Measurements from ENCODE around the gene RAET1G.

Gene RAET1G

DNA sequence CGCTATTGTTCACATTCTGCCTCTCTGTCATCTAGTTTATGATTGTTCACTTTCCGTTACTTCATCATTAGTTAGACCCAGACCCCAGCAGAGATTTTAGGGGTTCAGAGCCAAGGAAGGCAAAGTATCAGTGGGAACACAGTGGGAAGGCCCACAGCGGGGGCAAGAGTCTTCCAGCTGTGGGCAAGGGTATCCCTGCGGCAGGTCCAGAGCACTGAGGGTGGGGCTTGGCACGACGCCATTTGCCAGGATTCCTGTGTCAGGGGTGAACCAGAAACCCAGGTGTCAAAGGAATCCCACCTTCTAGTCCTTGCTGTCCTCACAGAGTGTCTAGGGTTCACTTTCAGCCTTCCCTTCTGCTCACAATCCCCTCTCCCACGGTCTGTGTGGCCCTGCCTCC, 38.3 kb downstream of the RAET1G start:
- no peak overlapping the region for H3K4me3 ChIP-seq (ENCODE audit: low read length)
- no peaks in the 10 kb centered on the region for H3K9me3 ChIP-seq (replicated peaks; ENCODE audit: low read length)
- H3K4me2 ChIP-seq (ENCODE audit: low read length), result no peak overlapping the region
- H3K9ac ChIP-seq (ENCODE audit: low read depth, low read length), result no peak overlapping the region
- peaks cover 21% of the 10 kb centered on the region for H3K4me1 ChIP-seq (ENCODE audit: control insufficient read depth, insufficient read depth, low read length)
- H3K27me3 ChIP-seq (ENCODE audit: control insufficient read depth, insufficient read depth, low read length), result no peaks in the 10 kb centered on the region
- H3K36me3 ChIP-seq (ENCODE audit: insufficient read depth, low read length), result no peaks in the 10 kb centered on the region

DNA sequence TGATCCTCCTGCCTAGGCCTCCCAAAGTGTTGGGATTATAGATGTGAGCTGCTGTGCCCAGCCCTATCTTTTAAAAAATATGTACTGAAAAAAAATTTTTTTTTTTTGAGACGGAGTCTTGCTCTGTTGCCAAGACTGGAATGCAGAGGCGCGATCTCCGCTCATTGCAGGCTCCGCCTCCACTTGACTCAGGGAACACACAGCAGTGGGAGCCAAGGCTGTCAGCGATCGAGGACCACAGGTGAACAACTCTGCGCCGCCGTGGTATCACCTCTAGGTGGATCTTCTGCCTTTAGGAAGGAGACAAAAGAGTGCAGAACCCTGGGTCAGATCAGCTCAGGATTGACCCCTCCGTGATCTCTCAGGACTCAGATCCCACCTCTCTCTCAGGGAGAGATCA, 38.7 kb downstream of the RAET1G start:
- Histone ChIP-seq H3K9me3 (replicated peaks; ENCODE audit: low read length) (no peaks in the 10 kb centered on the region), H3K4me1 (ENCODE audit: control insufficient read depth, insufficient read depth, low read length) (peaks cover 21% of the 10 kb centered on the region), H3K36me3 (ENCODE audit: insufficient read depth, low read length) (no peaks in the 10 kb centered on the region), H3K4me2 (ENCODE audit: low read length) (no peak overlapping the region), H3K4me3 (ENCODE audit: low read length) (no peak overlapping the region), H3K9ac (ENCODE audit: low read depth, low read length) (no peak overlapping the region), H3K27me3 (ENCODE audit: control insufficient read depth, insufficient read depth, low read length) (no peaks in the 10 kb centered on the region)

DNA sequence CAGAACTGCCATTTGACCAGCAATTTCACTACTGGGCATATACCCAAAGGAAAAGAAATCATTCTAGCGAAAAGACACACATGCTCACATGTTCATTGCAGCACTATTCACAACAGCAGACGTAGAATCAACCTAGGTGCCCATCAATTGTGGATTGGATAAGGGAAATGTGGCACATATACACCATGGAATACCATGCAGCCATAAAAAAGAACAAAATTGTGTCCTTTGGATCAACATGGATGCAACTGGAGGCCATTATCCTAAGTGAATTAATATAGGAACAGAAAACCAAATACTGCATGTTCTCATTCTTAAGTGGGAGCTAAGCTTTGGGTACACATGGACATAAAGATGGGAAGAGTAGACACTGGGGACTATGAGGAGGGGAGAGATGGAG, 41.1 kb downstream of the RAET1G start:
- H3K9me3 ChIP-seq (replicated peaks; ENCODE audit: low read length), result no peaks in the 10 kb centered on the region
- H3K4me3 ChIP-seq (ENCODE audit: low read length), result no peak overlapping the region
- H3K27me3 ChIP-seq (ENCODE audit: control insufficient read depth, insufficient read depth, low read length), result peaks cover 3% of the 10 kb centered on the region
- H3K4me2 ChIP-seq (ENCODE audit: low read length), result no peak overlapping the region
- no peak overlapping the region for H3K9ac ChIP-seq (ENCODE audit: low read depth, low read length)
- H3K36me3 ChIP-seq (ENCODE audit: insufficient read depth, low read length), result no peaks in the 10 kb centered on the region
- peaks cover under 1% of the 10 kb centered on the region for H3K4me1 ChIP-seq (ENCODE audit: control insufficient read depth, insufficient read depth, low read length)

DNA sequence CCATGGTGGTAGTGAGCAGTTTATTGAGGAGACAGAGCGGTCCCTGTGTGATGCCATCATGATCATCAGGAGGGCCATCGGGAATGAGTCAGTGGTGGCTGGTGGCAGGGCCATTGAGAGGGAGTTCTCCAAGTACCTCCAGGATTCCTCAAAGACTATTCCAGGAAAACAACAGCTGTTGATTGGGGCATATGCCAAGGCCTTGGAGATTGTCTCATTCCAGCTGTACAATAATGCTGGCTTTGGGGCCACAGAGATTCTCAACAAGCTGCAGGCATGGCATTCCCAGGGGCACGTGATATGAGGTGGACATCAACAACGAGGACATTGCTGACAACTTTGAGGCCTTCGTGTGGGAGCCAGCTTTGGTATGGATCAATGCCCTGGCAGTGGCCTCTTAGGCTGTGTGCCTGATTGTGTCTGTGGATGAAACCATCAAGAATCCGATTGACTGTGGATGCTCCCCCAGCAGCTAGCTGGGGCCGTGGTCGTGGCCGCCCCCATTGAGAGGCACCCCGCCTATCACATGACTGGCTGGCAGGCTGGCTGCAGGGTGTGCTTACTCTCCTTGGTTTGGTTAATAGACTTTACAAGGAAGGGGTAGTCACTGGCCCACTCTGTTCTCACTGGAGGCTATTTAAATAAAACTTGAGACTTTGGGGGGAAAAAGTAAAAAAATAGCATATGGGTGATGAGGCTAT, 41.7 kb downstream of the RAET1G start:
- Histone ChIP-seq H3K4me1 (ENCODE audit: control insufficient read depth, insufficient read depth, low read length) (no peaks in the 10 kb centered on the region), H3K4me3 (ENCODE audit: low read length) (no peak overlapping the region), H3K36me3 (ENCODE audit: insufficient read depth, low read length) (no peaks in the 10 kb centered on the region), H3K9ac (ENCODE audit: low read depth, low read length) (no peak overlapping the region), H3K4me2 (ENCODE audit: low read length) (no peak overlapping the region), H3K27me3 (ENCODE audit: control insufficient read depth, insufficient read depth, low read length) (peaks cover 3% of the 10 kb centered on the region), H3K9me3 (replicated peaks; ENCODE audit: low read length) (no peaks in the 10 kb centered on the region)

DNA sequence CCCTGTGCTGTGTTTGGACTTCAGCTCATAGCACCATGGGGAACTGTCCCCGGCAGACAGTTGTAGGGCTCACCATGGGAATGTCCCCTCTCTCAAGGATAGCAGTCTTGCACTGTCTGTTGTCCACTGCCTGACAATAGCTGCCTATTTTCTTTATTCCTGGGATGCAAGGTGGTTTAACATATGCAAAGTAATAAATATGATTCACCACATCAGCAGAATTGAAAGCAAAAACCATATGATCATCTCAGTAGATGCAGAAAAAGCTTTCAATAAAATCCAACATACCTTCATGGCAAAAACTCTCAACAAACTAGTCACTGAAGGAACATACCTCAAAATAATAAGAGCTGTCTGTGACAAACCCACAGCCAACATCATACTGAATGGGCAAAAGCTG, 45.3 kb downstream of the RAET1G start:
- no peak overlapping the region for H3K4me3 ChIP-seq (ENCODE audit: low read length)
- H3K4me1 ChIP-seq (ENCODE audit: control insufficient read depth, insufficient read depth, low read length), result no peaks in the 10 kb centered on the region
- peaks cover 3% of the 10 kb centered on the region for H3K27me3 ChIP-seq (ENCODE audit: control insufficient read depth, insufficient read depth, low read length)
- H3K9ac ChIP-seq (ENCODE audit: low read depth, low read length), result no peak overlapping the region
- no peaks in the 10 kb centered on the region for H3K36me3 ChIP-seq (ENCODE audit: insufficient read depth, low read length)
- H3K4me2 ChIP-seq (ENCODE audit: low read length), result no peak overlapping the region
- no peaks in the 10 kb centered on the region for H3K9me3 ChIP-seq (replicated peaks; ENCODE audit: low read length)

DNA sequence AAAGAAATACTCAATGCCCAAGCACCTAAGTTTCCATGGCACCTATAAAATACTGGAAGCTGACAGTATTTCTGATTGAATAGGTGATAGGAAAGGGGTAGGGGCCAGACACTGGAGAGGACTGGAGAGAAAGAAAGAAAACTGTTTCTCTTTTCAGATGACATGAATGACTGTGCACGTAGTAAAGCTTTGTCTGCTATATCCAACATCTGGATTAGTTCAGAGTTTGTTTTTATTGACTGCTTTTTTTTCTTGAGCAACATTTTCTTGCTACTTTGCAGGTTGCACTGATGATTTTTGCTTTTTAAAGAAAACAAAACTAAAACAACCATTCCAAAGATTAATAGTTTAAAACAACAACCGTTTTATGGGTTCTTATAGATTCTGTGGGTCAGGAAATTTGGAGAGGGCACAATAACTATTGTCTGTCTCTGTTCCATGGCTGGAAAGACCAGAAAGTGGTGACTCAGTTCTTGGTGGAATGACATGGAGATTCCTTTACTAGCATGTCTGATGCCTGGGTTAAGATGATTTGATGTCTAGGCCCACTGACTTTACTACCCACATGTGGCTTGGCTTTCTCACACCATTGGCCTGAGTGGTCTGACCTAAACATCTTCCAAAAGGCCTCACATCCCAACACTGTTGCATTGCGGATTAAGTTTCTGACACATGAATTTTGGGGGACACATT, 46.5 kb downstream of the RAET1G start:
- Histone ChIP-seq H3K9me3 (replicated peaks; ENCODE audit: low read length) (no peaks in the 10 kb centered on the region), H3K9ac (ENCODE audit: low read depth, low read length) (no peak overlapping the region), H3K4me2 (ENCODE audit: low read length) (no peak overlapping the region), H3K4me3 (ENCODE audit: low read length) (no peak overlapping the region), H3K4me1 (ENCODE audit: control insufficient read depth, insufficient read depth, low read length) (no peaks in the 10 kb centered on the region), H3K36me3 (ENCODE audit: insufficient read depth, low read length) (no peaks in the 10 kb centered on the region), H3K27me3 (ENCODE audit: control insufficient read depth, insufficient read depth, low read length) (peaks cover 3% of the 10 kb centered on the region)

DNA sequence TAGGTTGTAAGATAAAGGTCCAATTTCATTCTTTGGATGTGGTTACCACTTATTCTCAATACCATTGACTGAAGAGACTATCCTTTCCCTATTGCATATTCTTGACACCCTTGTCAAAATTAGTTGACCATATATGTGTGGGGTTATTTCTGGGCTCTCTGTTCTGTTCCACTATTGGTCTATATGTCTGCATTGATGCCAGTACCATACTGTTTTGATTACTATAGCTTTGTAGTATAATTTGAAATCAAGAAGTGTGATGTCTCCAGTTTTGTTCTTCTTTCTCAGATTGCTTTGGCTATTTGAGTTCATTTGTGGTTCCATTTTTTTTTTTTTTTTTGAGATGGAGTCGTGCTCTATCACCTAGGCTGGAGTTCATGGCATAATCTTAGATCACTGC, 50.7 kb downstream of the RAET1G start:
- Histone ChIP-seq H3K27me3 (ENCODE audit: control insufficient read depth, insufficient read depth, low read length) (no peaks in the 10 kb centered on the region), H3K4me3 (ENCODE audit: low read length) (no peak overlapping the region), H3K36me3 (ENCODE audit: insufficient read depth, low read length) (no peaks in the 10 kb centered on the region), H3K4me1 (ENCODE audit: control insufficient read depth, insufficient read depth, low read length) (no peaks in the 10 kb centered on the region), H3K4me2 (ENCODE audit: low read length) (no peak overlapping the region), H3K9ac (ENCODE audit: low read depth, low read length) (no peak overlapping the region), H3K9me3 (replicated peaks; ENCODE audit: low read length) (no peaks in the 10 kb centered on the region)

DNA sequence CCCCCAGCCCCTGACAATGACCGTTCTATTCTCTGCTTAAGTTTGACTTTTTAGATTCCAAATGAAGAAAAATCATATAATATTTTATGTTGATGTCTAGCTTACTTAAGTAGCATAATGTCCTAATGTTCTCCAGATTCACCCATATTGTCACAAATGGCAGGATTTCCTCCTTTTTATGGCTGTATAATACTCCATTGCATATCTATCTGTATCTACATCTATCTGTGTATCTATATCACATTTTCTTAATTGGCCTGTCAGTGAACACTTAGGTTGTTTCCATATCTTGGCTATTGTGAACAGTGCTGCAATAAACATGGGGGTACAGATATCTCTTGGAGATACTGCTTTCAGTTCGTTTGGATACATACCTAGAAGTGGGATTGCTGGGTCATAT, 51.7 kb downstream of the RAET1G start:
- H3K4me1 ChIP-seq (ENCODE audit: control insufficient read depth, insufficient read depth, low read length), result no peaks in the 10 kb centered on the region
- H3K36me3 ChIP-seq (ENCODE audit: insufficient read depth, low read length), result no peaks in the 10 kb centered on the region
- no peaks in the 10 kb centered on the region for H3K27me3 ChIP-seq (ENCODE audit: control insufficient read depth, insufficient read depth, low read length)
- no peak overlapping the region for H3K9ac ChIP-seq (ENCODE audit: low read depth, low read length)
- H3K9me3 ChIP-seq (replicated peaks; ENCODE audit: low read length), result no peaks in the 10 kb centered on the region
- H3K4me2 ChIP-seq (ENCODE audit: low read length), result no peak overlapping the region
- H3K4me3 ChIP-seq (ENCODE audit: low read length), result no peak overlapping the region

DNA sequence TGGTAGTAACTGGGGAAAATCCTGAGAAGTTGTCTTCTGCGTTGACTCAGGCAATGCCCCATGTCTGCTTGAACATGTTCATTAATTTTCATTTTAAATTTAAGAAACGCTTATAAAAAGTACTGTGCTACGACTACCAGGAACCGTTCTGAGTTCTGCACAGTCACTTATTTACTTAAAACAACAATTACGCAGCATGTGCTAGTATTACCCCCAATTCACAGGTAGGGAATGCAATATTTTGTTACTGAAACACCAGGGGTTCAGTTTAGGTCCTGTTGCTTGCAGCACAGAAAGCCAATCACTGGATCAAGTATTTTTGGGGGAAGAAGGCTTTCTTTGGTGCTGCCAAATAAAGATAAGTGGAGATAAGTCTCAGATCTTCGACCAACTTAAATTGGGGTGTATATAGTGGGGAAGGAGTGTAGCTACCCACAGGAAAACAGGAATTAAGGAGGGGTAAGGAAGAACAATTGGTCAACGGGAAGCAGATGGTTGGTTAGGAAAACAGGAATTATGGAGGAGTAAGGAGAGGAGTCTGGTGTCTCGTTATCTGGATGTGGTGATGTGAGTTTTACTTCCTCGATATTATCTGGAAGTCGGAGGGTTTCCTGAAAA, 53.5 kb downstream of the RAET1G start:
- H3K27me3 ChIP-seq (ENCODE audit: control insufficient read depth, insufficient read depth, low read length), result no peaks in the 10 kb centered on the region
- no peak overlapping the region for H3K4me3 ChIP-seq (ENCODE audit: low read length)
- no peaks in the 10 kb centered on the region for H3K9me3 ChIP-seq (replicated peaks; ENCODE audit: low read length)
- no peak overlapping the region for H3K9ac ChIP-seq (ENCODE audit: low read depth, low read length)
- H3K36me3 ChIP-seq (ENCODE audit: insufficient read depth, low read length), result no peaks in the 10 kb centered on the region
- no peak overlapping the region for H3K4me2 ChIP-seq (ENCODE audit: low read length)
- H3K4me1 ChIP-seq (ENCODE audit: control insufficient read depth, insufficient read depth, low read length), result peaks cover 4% of the 10 kb centered on the region

DNA sequence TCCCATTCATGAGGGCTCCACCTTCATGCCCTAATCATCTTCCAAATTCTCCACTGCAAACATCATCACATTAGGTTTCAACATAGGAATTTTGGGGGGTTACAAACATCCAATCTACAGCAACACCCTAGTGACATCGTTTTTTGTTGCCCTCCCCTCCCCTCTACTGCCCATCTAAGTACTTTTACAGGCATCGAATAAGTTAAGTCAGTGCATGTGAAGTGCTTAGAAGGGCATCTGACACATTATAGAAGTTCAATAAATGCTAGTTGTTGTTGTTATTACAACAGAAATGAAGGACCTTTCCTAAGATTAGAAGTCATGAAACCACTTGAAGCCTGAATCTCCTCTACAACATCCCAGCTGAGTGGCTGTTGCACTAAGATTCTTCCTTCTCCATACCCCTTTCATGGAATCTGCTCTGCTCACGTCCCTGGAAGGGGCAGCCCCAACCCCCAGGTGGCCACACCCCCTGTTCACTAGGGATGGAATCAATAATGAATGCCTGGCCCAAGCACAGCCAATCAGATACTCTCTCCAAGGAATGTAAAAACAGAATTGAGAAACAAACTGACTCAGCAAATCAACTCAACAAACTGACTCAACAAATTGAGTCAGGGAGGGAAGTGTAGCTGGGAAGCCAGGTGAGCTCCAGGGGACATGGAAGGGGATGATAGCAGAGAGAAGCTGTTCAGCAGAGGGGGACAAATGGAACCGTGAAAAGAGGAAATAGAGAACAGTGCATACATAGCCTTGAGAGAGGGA, 54.9 kb downstream of the RAET1G start:
- Histone ChIP-seq H3K9me3 (replicated peaks; ENCODE audit: low read length) (no peaks in the 10 kb centered on the region), H3K27me3 (ENCODE audit: control insufficient read depth, insufficient read depth, low read length) (no peaks in the 10 kb centered on the region), H3K9ac (ENCODE audit: low read depth, low read length) (no peak overlapping the region), H3K4me2 (ENCODE audit: low read length) (no peak overlapping the region), H3K36me3 (ENCODE audit: insufficient read depth, low read length) (no peaks in the 10 kb centered on the region), H3K4me1 (ENCODE audit: control insufficient read depth, insufficient read depth, low read length) (peaks cover 6% of the 10 kb centered on the region), H3K4me3 (ENCODE audit: low read length) (no peak overlapping the region)

Measured in skeletal muscle satellite cell (primary cell).